Activated CD4-positive, CD25-positive, alpha-beta regulatory T cell treated with anti-CD3 and anti-CD28 coated beads, Interleukin-2, amount 50 U/mL, for 16 hours (primary cell): ENCODE data around the gene ADAM12.
"Not testable (repeated sequence)": the region's sequence is repeated elsewhere in the genome, so short reads cannot be mapped to it uniquely, and the experiment has no call there.

Experiments used
- DNase-seq: peaks from one replicate; pipeline ENCODE4 v3.0.0-alpha.2; 2020; ENCODE audit warnings: low read depth, low spot score

The ADAM12 gene

DNA sequence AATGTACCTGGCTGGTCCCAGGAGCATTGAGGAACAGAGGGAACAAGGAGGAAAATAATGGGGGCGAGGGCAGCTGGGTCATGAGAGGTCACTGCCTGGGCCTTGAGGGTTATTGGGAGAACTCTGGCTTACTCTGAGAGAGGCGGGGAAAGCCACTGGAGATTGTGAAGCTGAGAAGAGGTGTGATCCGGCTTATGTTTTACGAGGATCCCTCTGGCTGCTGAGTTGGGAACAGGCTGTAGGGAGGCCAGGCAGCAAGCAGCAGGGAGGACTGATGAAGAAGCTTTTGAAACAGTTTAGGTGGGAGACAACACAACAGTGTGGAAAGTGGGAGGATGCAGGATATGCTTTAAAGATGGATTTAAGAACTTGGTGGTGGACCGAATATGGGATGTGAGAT, 404.6 kb downstream of the ADAM12 start:
- no peak for DNase-seq

DNA sequence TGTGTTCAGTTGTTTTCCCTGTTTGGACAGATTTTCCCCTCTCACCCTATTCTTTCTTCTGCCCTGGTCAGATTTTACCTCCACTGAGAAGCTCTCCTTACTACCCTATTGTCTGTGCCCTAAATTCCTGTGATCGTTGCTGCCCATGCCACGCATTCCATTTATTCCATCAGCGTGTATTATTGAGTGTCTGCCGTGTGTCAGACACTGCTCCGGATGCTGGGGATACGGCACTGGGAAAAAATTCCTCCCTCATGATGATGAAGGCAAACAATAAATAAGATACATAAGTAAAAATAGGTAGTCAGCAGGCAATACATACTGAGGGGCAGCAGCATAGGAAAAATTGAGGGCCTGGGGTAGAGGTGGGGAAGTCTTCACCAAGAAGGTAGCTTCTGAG, 405.1 kb downstream of the ADAM12 start:
- no peak for DNase-seq

DNA sequence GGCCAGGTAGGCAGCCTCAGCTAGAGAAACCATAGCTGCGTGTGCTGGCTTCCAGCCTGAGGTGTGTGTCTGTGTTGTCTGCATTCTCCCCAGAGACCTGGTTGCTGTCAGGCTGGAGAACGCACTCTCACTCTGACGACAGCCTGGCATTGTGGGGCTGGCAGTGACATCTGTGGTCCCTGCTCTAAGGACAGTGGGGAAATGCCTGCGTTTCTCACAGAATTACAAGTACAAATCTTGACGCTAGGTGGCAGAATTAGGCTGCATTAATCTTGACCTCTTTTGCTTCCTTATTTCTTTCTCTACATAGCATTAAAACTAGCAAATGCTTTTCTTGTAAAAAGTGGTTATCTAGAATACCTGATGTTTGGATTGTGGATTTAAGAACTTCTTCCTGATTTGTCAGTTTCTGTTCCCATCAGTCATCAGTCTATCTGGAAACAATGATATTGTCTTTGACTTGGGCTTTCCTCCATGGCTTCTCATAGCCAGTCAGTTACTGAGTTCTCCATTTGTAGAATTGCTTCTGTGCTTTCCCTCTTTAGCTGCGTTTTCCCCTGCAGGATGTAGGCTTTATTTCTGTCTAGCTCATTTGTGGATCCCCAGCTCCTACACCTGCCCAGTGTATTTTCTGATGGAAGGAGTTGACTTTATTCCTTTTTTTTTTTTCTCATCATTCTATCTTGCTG, 405.9 kb downstream of the ADAM12 start:
- no peak for DNase-seq

GRCh38 chr10:125980521-125981035, 407.7 kb downstream of the ADAM12 start:
- DNase-seq, result no peak

DNA sequence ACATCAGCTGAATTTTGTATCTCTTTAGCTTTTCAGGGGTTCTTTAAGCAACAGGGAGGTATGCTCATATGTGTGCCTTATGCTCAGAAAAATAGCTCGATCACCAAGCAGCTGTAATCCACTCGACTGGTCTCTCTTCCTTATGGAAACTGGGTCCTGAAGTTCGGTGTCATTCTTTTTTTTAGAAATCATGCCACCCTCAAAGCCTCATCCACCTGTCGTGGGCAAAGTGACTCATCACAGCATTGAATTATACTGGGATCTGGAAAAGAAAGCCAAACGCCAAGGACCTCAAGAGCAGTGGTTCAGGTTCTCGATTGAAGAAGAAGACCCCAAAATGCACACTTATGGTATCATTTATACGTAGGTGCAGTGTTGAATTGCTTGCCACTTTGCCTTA, 408.3 kb downstream of the ADAM12 start:
- DNase-seq, result no peak

DNA sequence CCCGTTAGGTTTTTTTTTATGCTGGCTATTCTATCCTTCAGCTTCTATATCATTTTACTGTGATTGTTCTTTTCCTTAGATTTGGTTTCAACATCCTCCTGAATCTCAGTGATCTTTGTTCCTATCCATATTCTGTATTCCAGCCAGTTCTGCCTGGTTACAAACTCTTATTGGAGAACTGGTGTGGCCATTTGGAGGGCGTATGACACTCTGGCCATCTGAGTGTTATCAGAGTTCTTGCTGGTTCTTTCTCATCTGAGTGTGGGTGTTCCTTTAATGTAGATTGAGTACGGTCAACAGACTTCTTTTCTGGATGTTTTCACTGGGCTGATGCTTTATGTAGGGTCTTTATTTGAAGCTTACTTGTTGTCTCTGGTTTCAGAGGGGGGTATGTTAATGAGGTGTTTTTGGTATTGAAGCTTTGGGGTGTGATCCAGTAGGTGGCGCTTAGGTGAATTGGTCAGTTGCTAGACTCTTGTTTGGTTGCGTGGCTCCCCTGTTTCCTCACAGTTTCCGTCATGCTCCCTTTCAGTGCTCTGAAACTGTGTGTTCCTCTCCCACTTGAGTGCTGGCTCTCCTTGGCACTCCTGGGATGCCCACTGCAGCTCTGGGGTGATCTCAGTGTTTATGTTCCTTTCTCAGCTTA, 411.2 kb downstream of the ADAM12 start:
- DNase-seq, result no peak

GRCh38 chr10:125970077-125970630, 418.1 kb downstream of the ADAM12 start:
- not testable (repeated sequence) for DNase-seq

GRCh38 chr10:125967533-125967932, 420.7 kb downstream of the ADAM12 start:
- no peak for DNase-seq

DNA sequence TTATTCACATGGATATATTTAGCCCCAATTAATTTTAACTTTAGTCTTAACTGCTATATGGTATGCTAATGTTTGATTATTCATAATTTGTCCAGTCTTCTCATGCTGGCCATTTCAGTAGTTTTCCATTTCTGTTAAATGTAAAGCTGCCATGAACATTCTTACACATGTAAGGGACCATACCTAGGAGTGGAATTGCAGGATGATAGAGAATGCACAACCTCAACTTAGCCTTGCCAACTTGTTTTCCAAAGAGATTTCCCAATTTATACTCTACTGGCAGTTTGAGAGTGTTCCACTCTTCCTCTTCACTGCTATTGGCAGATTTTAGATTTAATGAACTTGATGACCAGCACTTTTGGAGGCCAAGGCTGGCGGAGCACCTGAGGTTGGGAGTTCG, 423.7 kb downstream of the ADAM12 start:
- DNase-seq, result no peak
